Liver (tissue), 3 donors: ENCODE measurements around the gene OLFML2A.

ENCODE experiments used
- FOXA1 ChIP-seq: IDR thresholded peaks from 2 replicates; pipeline ENCODE4 v1.6.1; 2016; ENCODE audit warnings: antibody characterized with exemption
- FOXA2 ChIP-seq: IDR thresholded peaks from 2 replicates; pipeline ENCODE4 v1.6.1; 2016; ENCODE audit warnings: antibody characterized with exemption
- GABPA ChIP-seq, 2 donors: IDR thresholded peaks in 1 of 2; conservative IDR thresholded peaks in 1 of 2; 2 replicates each; pipeline ENCODE4 v1.6.1; 2016; ENCODE audit warnings: antibody characterized with exemption in 2 of 2, mild to moderate bottlenecking in 1 of 2, moderate library complexity in 1 of 2
- JUND ChIP-seq, 2 donors: IDR thresholded peaks; 2 replicates each; pipeline ENCODE4 v1.6.1; 2016; ENCODE audit warnings: antibody characterized with exemption in 2 of 2
- NR2F2 ChIP-seq: IDR thresholded peaks from 2 replicates; pipeline ENCODE4 v1.6.1; 2016; ENCODE audit warnings: antibody characterized with exemption
- RAD21 ChIP-seq, 2 donors: IDR thresholded peaks; 2 replicates each; pipeline ENCODE4 v1.6.1; 2016; ENCODE audit warnings: antibody characterized with exemption in 2 of 2, mild to moderate bottlenecking in 2 of 2
- YY1 ChIP-seq: IDR thresholded peaks from 2 replicates; pipeline ENCODE4 v1.6.1; 2016; ENCODE audit warnings: antibody characterized with exemption, mild to moderate bottlenecking
- TF ChIP-seq, protein P1 (sequence below): fragments of 150-350 bp; IDR thresholded peaks from 2 replicates; pipeline ENCODE4 v1.5.1; 2017; ENCODE audit warnings: improper control_type of control experiment, low read depth, low read length; ENCODE audit not compliant: missing input control
- TF ChIP-seq, protein P2 (sequence below): IDR thresholded peaks from 2 replicates; pipeline ENCODE4 v1.6.1; 2016; ENCODE audit warnings: antibody characterized with exemption
- TF ChIP-seq, protein P3 (sequence below): IDR thresholded peaks from 2 replicates; pipeline ENCODE4 v1.6.1; 2016; ENCODE audit warnings: antibody characterized with exemption, mild to moderate bottlenecking
- TF ChIP-seq, protein P4 (sequence below): IDR thresholded peaks from 2 replicates; pipeline ENCODE4 v1.6.1; 2016; ENCODE audit warnings: antibody characterized with exemption
- TF ChIP-seq, protein P5 (sequence below): IDR thresholded peaks from 2 replicates; pipeline ENCODE4 v1.6.1; 2016; ENCODE audit warnings: antibody characterized with exemption
- donor health status: healthy.
- donor health status: healthy.

DNA sequence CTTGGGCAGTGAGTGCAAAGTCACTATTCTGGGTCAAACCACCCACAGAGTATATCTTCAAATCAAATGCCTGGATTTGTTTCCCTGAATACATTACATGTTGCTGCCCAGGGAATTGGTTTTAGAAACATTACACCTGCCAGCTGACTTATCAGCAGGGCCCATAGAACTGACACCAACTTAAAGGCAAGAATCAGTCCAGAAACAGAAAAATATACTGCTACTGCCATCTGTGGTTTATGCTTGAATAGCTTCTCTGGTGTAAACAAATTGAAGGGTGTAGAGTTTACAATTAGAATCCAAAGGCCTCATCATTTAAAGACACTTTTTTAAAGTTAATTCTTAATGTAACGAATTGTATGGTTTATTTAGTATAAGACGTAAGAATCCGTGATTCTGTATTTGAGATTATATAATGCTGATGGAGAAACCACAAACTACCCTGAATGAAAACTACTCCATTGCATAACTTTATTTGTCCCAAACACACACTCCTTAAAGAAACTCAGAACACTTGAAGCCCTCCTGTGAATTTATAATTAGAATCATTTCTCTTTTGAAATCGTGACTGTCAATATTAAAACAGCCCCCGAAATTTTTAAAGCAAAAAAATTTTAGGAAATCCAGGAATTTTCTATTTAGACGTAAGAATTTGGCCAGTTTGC is 12.0 kb upstream of the OLFML2A start:
- TF ChIP-seq, protein P1, sequence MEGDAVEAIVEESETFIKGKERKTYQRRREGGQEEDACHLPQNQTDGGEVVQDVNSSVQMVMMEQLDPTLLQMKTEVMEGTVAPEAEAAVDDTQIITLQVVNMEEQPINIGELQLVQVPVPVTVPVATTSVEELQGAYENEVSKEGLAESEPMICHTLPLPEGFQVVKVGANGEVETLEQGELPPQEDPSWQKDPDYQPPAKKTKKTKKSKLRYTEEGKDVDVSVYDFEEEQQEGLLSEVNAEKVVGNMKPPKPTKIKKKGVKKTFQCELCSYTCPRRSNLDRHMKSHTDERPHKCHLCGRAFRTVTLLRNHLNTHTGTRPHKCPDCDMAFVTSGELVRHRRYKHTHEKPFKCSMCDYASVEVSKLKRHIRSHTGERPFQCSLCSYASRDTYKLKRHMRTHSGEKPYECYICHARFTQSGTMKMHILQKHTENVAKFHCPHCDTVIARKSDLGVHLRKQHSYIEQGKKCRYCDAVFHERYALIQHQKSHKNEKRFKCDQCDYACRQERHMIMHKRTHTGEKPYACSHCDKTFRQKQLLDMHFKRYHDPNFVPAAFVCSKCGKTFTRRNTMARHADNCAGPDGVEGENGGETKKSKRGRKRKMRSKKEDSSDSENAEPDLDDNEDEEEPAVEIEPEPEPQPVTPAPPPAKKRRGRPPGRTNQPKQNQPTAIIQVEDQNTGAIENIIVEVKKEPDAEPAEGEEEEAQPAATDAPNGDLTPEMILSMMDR: peak; percentile 36
- TF ChIP-seq, protein P2, sequence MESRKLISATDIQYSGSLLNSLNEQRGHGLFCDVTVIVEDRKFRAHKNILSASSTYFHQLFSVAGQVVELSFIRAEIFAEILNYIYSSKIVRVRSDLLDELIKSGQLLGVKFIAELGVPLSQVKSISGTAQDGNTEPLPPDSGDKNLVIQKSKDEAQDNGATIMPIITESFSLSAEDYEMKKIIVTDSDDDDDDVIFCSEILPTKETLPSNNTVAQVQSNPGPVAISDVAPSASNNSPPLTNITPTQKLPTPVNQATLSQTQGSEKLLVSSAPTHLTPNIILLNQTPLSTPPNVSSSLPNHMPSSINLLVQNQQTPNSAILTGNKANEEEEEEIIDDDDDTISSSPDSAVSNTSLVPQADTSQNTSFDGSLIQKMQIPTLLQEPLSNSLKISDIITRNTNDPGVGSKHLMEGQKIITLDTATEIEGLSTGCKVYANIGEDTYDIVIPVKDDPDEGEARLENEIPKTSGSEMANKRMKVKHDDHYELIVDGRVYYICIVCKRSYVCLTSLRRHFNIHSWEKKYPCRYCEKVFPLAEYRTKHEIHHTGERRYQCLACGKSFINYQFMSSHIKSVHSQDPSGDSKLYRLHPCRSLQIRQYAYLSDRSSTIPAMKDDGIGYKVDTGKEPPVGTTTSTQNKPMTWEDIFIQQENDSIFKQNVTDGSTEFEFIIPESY: no peak
- TF ChIP-seq FOXA1 (no peak), RAD21 (IDR thresholded peaks at IDR 0.05) (peak; percentile 66 to 69), GABPA (IDR thresholded peaks at IDR 0.05 in 1 of 2, conservative IDR thresholded peaks at IDR 0.05 in 1 of 2) (no peak), YY1 (no peak), JUND (IDR thresholded peaks at IDR 0.05) (no peak), NR2F2 (no peak), FOXA2 (no peak)
- TF ChIP-seq, protein P3, sequence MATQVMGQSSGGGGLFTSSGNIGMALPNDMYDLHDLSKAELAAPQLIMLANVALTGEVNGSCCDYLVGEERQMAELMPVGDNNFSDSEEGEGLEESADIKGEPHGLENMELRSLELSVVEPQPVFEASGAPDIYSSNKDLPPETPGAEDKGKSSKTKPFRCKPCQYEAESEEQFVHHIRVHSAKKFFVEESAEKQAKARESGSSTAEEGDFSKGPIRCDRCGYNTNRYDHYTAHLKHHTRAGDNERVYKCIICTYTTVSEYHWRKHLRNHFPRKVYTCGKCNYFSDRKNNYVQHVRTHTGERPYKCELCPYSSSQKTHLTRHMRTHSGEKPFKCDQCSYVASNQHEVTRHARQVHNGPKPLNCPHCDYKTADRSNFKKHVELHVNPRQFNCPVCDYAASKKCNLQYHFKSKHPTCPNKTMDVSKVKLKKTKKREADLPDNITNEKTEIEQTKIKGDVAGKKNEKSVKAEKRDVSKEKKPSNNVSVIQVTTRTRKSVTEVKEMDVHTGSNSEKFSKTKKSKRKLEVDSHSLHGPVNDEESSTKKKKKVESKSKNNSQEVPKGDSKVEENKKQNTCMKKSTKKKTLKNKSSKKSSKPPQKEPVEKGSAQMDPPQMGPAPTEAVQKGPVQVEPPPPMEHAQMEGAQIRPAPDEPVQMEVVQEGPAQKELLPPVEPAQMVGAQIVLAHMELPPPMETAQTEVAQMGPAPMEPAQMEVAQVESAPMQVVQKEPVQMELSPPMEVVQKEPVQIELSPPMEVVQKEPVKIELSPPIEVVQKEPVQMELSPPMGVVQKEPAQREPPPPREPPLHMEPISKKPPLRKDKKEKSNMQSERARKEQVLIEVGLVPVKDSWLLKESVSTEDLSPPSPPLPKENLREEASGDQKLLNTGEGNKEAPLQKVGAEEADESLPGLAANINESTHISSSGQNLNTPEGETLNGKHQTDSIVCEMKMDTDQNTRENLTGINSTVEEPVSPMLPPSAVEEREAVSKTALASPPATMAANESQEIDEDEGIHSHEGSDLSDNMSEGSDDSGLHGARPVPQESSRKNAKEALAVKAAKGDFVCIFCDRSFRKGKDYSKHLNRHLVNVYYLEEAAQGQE: no peak
- TF ChIP-seq, protein P4, sequence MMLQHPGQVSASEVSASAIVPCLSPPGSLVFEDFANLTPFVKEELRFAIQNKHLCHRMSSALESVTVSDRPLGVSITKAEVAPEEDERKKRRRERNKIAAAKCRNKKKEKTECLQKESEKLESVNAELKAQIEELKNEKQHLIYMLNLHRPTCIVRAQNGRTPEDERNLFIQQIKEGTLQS: no peak
- TF ChIP-seq, protein P5, sequence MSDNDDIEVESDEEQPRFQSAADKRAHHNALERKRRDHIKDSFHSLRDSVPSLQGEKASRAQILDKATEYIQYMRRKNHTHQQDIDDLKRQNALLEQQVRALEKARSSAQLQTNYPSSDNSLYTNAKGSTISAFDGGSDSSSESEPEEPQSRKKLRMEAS: no peak
